Measurements from ENCODE around the gene BEND5. TPM values are rescaled to one million over a fixed set of nuclear protein-coding genes. Genes with fewer than 3 reads are reported as not detected.

BEND5 gene
- total and polyA plus RNA-seq, 8 donors = 1.0 to 48.2 (median 3.6) TPM

DNA sequence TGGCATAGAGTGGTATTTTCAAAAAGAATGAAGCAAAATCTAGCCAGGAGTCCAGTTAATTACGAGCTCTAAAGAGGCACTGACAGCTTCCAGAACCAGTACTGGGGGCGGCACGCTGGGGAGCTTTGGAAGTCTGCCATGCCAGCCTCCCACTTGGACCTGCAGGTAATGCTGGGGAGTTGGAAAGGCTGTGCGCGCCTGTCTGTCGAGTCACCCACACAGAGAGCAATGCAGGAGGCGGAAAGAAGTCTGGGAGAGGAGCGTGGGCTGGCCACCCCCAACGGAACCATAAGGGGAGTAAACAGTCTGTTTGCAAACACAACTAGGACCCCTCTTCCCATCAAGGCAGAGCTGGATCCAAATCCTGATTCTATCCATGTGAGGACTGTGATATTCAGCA, 84.5 kb downstream of the BEND5 start:
- Histone ChIP-seq H3K27me3 (peaks cover 0 to 15% (median 0%) of the 10 kb centered on the region in 3 donors), H3K36me3 (no peaks in the 10 kb centered on the region), H3K9me3 (no peaks in the 10 kb centered on the region), H3K4me1 (peaks cover 0 to 12% (median 9%) of the 10 kb centered on the region in 4 donors), H3K27ac (no peak overlapping the region), H3K4me3 (no peak overlapping the region)
- intact Hi-C loops (cut with DNase I; ENCODE audit: low total_unique reads) = no loop called here
- TF ChIP-seq POLR2A (IDR thresholded peaks at IDR 0.05) = no peak
- TF ChIP-seq, protein P1, sequence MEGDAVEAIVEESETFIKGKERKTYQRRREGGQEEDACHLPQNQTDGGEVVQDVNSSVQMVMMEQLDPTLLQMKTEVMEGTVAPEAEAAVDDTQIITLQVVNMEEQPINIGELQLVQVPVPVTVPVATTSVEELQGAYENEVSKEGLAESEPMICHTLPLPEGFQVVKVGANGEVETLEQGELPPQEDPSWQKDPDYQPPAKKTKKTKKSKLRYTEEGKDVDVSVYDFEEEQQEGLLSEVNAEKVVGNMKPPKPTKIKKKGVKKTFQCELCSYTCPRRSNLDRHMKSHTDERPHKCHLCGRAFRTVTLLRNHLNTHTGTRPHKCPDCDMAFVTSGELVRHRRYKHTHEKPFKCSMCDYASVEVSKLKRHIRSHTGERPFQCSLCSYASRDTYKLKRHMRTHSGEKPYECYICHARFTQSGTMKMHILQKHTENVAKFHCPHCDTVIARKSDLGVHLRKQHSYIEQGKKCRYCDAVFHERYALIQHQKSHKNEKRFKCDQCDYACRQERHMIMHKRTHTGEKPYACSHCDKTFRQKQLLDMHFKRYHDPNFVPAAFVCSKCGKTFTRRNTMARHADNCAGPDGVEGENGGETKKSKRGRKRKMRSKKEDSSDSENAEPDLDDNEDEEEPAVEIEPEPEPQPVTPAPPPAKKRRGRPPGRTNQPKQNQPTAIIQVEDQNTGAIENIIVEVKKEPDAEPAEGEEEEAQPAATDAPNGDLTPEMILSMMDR (IDR thresholded peaks at IDR 0.05) = no peak
- TF ChIP-seq POLR2AphosphoS5 (IDR thresholded peaks at IDR 0.05) = no peak
- no peak for TF ChIP-seq EP300 (IDR thresholded peaks at IDR 0.05)
- DNase-seq = no peak
- WGBS, 5 donors = 81 to 86% (median 83%) methylated on average over 9 of the region's 9 CpGs

DNA sequence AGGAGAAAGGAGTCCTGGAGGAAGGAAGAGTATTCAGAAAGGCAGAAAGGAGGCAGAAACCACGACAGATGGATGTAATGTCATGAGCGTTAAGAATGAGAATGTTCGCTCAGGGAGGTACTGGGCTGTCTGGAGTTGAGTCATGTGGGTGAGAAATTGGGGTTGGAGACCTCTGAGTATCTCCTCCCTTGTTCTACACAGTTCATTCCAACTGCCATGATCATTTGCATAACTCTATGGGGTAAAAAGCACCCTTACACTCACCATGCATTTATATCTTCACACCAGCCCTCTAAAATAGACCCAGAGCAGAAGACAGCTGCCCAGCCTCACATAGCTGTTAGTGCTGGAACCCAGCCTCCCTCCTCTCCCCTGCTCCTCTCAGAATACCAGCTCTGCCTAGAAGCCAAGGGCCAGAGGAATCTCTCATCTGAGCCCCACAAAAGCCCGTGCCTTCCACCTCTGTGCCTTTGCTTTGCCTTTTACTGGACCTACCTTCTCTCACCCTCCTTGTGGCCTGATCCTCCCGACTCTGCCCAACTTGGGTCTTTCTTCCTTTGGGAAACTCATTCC, 85.2 kb downstream of the BEND5 start:
- 77 to 88% (median 83%) methylated on average over 5 of the region's 5 CpGs for WGBS, 5 donors
- Histone ChIP-seq H3K4me3 (no peak overlapping the region), H3K36me3 (no peaks in the 10 kb centered on the region), H3K9me3 (no peaks in the 10 kb centered on the region), H3K27ac (no peak overlapping the region), H3K4me1 (peaks cover 0 to 12% (median 9%) of the 10 kb centered on the region in 4 donors), H3K27me3 (peaks cover 0 to 15% (median 0%) of the 10 kb centered on the region in 3 donors)
- no peak for TF ChIP-seq POLR2A (IDR thresholded peaks at IDR 0.05)
- TF ChIP-seq, protein P1 (IDR thresholded peaks at IDR 0.05) = no peak
- no peak for TF ChIP-seq EP300 (IDR thresholded peaks at IDR 0.05)
- no peak for TF ChIP-seq POLR2AphosphoS5 (IDR thresholded peaks at IDR 0.05)
- intact Hi-C loops (cut with DNase I; ENCODE audit: low total_unique reads) = no loop called here
- DNase-seq = no peak

DNA sequence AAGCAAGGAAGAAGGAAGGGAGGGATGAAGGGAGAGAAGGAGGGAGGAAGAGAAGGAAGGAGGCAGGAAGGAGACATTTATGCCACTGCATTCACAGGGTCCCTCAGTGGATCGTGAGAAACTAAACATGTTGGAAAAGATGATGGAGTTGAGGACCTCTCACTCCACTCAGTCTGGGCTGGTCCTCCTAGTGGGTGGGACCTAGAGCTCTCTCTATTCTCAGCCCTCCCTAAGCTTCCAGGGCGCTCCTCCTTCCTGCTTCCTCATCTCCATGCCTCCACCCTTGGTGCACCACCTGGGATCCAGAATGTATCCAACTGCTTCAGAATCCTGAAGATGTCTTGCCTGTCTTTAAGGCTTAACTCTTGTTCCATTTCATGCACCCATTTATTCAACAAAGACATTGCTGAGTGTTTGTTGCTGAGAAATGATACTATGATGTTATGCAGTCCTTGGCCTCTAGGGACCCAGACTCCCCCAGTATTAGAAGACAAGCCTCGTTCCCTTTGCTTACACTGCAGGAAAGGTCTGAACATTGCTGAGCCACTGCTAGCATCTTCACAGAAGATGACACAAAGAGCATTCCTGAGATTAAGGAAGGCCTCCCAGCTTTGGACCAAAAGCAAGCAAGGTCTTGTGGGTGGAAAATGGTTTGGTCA, 88.5 kb downstream of the BEND5 start:
- intact Hi-C loops (cut with DNase I; ENCODE audit: low total_unique reads) = no loop called here
- no peaks in the 10 kb centered on the region for H3K9me3 ChIP-seq
- H3K4me1 ChIP-seq = peaks cover 0 to 7% (median 6%) of the 10 kb centered on the region in 4 donors
- no peak overlapping the region for H3K27ac ChIP-seq
- DNase-seq = no peak
- peaks cover 0 to 6% (median 0%) of the 10 kb centered on the region in 3 donors for H3K27me3 ChIP-seq
- H3K36me3 ChIP-seq = no peaks in the 10 kb centered on the region
- TF ChIP-seq, protein P1 (IDR thresholded peaks at IDR 0.05) = no peak
- TF ChIP-seq POLR2AphosphoS5 (IDR thresholded peaks at IDR 0.05) (no peak), POLR2A (IDR thresholded peaks at IDR 0.05) (no peak), EP300 (IDR thresholded peaks at IDR 0.05) (no peak)
- 54 to 74% (median 64%) methylated on average over 3 of the region's 3 CpGs for WGBS, 5 donors
- no peak overlapping the region for H3K4me3 ChIP-seq

- 68 to 81% (median 76%) methylated on average over 12 to 13 of the region's 13 CpGs for WGBS, 5 donors
- Histone ChIP-seq H3K27ac (no peak overlapping the region), H3K36me3 (no peaks in the 10 kb centered on the region), H3K27me3 (no peaks in the 10 kb centered on the region), H3K4me3 (no peak overlapping the region), H3K9me3 (no peaks in the 10 kb centered on the region), H3K4me1 (no peaks in the 10 kb centered on the region)
- TF ChIP-seq, protein P1 (IDR thresholded peaks at IDR 0.05) = no peak
- TF ChIP-seq POLR2AphosphoS5 (IDR thresholded peaks at IDR 0.05) (no peak), EP300 (IDR thresholded peaks at IDR 0.05) (no peak), POLR2A (IDR thresholded peaks at IDR 0.05) (no peak)
- intact Hi-C loops (cut with DNase I; ENCODE audit: low total_unique reads) = no loop called here
- DNase-seq = peak in 1 of 2 donors; percentile 34
Measured at GRCh38 chr1:48687282-48688045, 89.2 kb downstream of the BEND5 start.

Measured in stomach (tissue), 9 donors.